HG02884 (cell line): ENCODE data around the gene ERN1.
A peak's percentile ranks its signal among the peaks of the same experiment; 100 is the strongest.
"Not testable (repeated sequence)": the region's sequence is repeated elsewhere in the genome, so short reads cannot be mapped to it uniquely, and the experiment has no call there.

Experiments
- ATAC-seq: cut with Tn5 transposase; IDR thresholded peaks from one replicate; pipeline ENCODE4 v1.9.1; 2021; ENCODE audit warnings: mild to moderate bottlenecking, moderate library complexity; ENCODE audit not compliant: unreplicated experiment

The ERN1 gene

DNA sequence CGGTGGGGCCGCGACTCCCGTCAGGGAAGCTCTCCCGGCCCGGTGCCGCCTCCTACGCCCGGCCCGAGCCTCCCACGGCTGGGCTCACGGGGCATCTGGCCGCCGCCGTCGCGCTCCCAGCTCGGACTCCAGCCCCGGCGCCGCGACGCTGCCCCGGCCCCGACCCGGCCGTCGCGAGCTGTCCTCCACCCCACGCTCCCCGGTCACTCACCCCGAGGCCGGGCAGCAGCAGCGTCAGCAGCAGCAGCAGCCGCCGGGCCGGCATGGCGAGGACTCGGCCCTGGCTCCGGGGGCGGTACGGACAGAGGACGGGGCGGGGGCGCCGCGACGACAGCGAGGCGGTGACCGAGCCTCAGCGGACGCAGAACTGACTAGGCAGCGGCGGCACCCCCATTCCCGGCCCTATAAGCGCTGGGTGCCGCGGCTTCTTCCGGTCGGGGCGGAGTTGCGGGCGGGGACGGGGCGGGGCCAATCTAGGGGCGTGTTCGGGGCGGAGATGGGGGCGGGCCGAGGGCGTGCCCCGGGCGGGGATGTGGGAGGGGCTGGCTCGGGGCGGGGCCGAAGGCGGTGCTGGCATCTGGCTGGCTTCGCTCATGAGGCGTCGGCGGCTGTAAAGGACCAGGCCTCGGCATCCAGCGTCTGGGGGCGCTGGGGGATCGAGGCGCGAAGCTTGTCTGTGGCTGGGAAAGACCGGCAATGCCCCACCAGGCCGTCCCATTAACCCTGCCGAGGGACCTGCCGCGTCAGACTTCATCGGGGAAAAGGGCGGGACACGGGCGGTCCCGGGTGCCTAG lies at the start of gene ERN1:
TSS of gene ERN1 (minus strand) at position 380 of the 794 bp plus-strand sequence. CDS start at position 265, 115 bp downstream.
- peak; percentile 65 for ATAC-seq

GRCh38 chr17:64179024-64179423 lies 49.1 kb upstream of the ERN1 start:
- not testable (repeated sequence) for ATAC-seq

- no peak for ATAC-seq
Measured at GRCh38 chr17:64178011-64178825, 48.3 kb upstream of the ERN1 start.

- ATAC-seq, result no peak
Measured at GRCh38 chr17:64177311-64178010, 47.5 kb upstream of the ERN1 start.

DNA sequence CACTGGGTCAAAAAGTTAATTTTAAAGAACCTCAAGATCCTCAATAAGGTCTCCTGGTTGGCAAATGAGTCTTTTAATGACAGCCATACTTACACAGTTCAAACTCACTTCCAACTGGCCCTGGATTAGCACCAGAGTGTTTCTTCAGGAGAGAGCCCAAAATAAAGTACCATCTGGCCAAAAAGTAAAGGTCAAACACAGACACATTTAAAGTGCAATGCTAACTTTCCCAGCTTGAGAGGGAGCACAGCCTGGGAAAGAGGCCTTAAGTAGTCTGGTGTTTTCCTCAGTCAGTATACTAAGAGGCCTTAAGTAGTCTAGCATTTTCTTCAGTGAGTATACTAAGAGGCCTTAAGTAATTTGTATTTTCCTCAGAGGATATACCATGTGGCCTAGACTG lies 46.6 kb upstream of the ERN1 start:
- ATAC-seq, result no peak

DNA sequence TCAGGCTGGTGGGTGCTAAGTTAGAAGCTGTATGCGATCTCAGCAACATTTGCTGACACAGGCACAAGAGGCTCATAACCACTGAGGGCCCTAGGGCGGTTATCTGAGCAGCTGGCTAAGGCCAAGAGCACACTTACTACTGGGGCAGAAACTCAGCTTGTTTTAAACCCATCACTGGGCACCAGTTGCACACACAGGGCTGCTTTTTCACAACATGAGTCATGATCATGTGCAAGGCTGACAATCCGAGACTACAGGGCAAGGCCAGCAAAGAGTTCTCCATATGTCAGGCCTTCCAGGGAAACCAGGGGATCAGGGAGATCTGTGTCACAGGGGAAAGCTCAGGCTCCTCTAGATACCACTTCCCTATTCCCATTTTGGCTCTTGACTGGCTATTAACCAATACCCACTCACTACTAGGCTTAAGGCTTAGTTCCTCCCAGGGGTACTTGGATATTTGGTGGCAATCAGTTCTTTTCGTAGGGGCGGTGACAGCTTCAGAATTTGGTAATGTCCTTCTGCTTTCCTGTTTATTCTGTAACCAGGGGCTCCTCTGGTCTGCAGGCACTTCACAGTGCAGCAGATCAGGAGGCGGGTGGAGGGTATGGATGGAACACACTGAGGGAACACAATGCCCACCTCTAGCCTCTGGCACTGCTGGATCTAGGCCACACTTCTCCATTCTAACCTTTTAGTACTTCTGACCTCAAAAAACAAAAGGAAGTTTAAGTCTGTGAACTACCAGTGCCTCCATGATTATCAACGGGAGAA lies 44.9 kb upstream of the ERN1 start:
- no peak for ATAC-seq

DNA sequence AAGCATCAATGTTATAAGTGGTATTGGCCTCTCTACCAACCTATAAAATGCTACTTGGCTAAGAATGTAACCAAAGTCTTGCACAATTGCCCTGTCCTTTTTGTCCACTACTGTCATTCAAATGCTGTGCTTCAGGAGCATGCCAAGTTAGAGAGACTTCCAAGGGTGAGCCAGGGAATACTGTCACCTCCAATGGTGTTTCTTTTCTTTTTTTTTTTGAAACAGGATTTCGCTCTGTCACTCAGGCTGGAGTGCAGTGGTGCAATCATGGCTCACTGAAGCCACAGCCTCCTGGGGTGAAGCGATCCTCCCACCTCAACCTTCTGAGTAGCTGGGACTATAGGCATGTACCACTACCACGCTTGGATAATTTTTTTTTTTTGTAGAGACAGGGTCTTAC lies 43.7 kb upstream of the ERN1 start:
- ATAC-seq, result no peak

DNA sequence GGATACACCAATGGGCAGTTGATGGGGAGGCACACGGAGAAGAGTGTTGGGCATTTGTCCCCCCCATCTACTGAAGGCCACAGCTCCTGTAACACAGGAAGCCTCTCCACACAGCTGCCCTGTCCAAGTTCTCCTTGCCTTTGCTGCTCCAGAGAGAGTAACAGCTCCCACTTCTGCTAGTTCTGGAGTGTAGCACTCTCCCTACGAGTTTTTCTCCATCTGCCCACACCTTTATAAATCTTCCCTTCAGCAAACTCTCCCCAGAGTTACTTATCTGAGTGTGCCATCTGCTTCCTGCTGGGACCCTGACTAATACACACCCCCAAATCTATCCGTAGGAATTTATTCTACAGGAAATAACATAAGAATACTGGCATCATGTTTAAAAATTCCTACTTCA lies 42.6 kb upstream of the ERN1 start:
- no peak for ATAC-seq

- no peak for ATAC-seq
Measured at GRCh38 chr17:64171041-64171440, 41.1 kb upstream of the ERN1 start.

GRCh38 chr17:64170286-64170685 lies 40.3 kb upstream of the ERN1 start:
- no peak for ATAC-seq

GRCh38 chr17:64167666-64168065 lies 37.7 kb upstream of the ERN1 start:
- not testable (repeated sequence) for ATAC-seq

DNA sequence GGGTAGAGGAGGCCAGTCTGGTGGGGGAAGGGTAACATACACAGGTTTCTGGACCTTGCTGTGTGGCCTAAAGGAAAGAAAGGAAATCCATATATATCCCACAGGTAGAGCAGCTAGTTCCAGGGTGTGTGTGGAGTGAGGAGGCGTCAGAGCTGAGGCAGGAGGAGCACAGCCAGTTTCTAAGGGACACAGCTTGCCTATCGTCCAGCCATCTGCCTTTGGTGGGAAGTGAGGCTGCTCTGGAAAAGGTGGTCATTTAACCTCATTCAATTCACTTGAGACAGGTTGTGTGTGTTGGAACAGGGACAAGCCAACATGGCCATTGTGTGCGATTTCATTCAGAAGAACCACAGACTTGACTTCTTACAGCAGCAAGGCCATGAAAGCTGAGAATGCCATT lies 36.9 kb upstream of the ERN1 start:
- no peak for ATAC-seq

DNA sequence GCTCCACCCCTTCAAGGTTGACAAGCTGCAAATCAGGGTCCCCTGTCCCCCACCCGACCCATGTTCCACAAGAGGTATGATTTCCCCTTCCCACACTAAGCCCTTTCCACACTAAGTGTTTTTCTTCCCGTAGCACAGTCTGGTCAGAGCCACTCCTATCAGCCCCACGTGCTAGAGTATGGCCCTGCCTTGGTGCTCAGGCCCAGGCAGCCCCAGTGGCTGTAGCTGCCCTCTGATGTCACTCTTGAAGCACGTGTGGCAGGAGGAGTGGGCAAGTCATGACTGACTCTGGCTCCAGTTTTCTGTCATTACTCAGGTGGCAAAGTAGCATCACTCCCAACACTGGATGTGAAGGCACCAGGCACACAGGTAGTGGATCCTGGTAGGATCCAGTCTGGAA lies 35.4 kb upstream of the ERN1 start:
- ATAC-seq, result no peak

- no peak for ATAC-seq
Measured at GRCh38 chr17:64164596-64165285, 34.8 kb upstream of the ERN1 start.

DNA sequence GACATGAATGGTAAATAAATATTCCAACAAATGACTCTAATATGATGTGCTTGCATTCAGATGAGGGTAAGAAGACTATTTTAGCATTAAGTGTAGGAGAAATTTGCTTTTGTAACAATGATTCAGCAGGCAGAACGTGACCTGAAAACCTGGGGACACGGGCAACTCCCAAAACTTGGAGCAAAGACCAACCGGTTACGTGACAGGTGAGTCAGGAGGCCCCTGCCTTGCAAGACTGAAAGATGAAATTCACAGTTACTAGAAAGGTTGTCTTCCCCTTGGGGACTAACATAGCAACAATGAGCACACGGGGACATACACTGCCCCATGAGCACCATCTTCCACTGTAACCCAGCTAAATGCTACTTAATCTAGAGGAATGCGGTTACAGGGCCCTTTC lies 33.5 kb upstream of the ERN1 start:
- no peak for ATAC-seq

DNA sequence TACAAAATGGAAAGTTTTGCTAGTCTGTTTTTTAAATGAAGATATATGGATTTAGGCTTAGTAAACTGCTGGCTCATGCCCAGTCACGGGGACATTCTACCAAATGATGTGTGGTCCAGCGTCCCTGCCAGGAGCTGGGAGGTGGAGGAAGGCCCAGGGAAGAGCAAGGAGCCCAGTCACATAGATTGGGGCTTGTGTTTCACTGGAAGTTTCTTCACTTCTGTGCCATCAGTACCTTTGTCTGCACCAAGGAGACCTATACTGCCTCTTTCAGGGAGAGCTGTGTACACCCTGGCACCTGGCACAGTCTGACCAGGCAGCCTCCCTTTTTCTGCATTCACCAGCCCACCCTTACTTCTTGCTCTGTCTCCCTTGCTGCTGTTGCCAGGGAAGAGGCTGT lies 32.6 kb upstream of the ERN1 start:
- ATAC-seq, result no peak

GRCh38 chr17:64161380-64162176 lies 31.6 kb upstream of the ERN1 start:
- no peak for ATAC-seq

GRCh38 chr17:64160378-64160777 lies 30.4 kb upstream of the ERN1 start:
- no peak for ATAC-seq

DNA sequence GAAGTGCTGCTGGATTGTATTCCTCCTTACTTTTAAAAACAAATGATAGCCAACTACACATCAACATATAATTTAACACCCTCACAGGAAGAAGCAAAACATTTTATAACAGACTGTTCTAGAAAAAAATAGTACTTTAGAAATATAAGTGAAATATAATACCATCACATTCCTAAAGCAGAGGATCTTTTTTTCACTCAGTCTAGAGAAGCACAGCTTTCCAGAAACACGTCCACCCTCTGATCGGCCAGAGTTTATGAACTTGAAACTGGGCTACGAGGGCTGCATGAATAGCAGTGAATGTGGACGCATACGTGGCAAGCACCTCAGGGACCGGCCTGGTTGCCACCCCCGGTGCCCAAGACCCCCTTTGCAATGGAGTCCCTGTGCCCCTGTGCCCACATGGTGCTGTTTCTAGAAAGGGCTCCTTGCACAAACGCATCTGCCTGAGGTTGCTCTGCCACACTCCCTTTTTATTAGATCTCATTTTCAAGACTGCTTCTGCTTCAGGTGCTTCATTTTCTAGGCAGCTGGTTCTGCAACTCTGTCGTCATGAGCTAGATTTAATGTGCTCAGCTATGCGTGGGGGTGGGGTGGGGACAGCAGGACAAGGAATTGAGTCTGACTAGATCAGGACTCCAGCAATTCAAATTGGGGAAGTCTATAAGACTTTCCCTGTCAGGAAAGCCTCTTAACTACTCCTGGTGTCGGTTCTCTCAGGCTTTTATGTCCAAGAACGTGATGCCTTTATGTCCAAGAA lies 29.1 kb upstream of the ERN1 start:
- ATAC-seq, result no peak
